ENCODE data around the gene CAVIN3. TPM values are rescaled to one million over a fixed set of nuclear protein-coding genes. Genes with fewer than 3 reads are reported as not detected.
"Not testable (repeated sequence)": the region's sequence is repeated elsewhere in the genome, so short reads cannot be mapped to it uniquely, and the experiment has no call there.

The CAVIN3 gene
- total RNA-seq, 1 donor from 2014 or later = 35.0 TPM

DNA sequence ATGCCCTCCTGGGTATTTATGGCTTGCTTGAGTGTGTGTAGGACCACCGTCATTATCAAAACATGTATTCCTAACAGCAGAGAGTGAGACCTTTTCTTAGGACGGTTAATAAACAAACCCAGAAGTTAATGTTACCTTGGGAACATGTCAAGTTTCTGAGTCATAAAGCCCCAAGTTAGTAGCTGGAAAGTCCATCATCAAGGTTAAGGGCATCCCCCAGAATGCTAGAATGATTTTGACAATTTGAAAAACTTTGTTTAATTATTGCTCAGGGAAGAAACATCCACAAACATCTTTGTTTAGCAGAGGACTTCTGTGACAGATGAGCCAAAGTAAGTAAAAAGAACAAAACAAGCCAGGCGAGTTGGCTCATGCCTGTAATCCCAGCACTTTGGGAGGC, 20.0 kb downstream of the CAVIN3 start:
- no peak for TF ChIP-seq CTCF (IDR thresholded peaks at IDR 0.05; ENCODE audit: insufficient read depth, low read length, severe bottlenecking)
- no peak overlapping the region for H3K4me3 ChIP-seq (ENCODE audit: low read depth, low read length)
- no peaks in the 10 kb centered on the region for H3K27me3 ChIP-seq (ENCODE audit: control insufficient read depth, insufficient read depth, low read length)
- FAIRE-seq = no peak
- no peaks in the 10 kb centered on the region for H3K36me3 ChIP-seq (ENCODE audit: control insufficient read depth, insufficient read depth, low read length)
- DNase-seq (ENCODE audit: low read depth) = no peak

- DNase-seq (ENCODE audit: low read depth) (peak; percentile 38), FAIRE-seq (no peak)
- peak; percentile 80 for TF ChIP-seq CTCF (IDR thresholded peaks at IDR 0.05; ENCODE audit: insufficient read depth, low read length, severe bottlenecking)
- H3K27me3 ChIP-seq (ENCODE audit: control insufficient read depth, insufficient read depth, low read length) = no peaks in the 10 kb centered on the region
- no peak overlapping the region for H3K4me3 ChIP-seq (ENCODE audit: low read depth, low read length)
- no peaks in the 10 kb centered on the region for H3K36me3 ChIP-seq (ENCODE audit: control insufficient read depth, insufficient read depth, low read length)
Observed at GRCh38 chr11:6298605-6299004, 21.7 kb downstream of the CAVIN3 start.

DNA sequence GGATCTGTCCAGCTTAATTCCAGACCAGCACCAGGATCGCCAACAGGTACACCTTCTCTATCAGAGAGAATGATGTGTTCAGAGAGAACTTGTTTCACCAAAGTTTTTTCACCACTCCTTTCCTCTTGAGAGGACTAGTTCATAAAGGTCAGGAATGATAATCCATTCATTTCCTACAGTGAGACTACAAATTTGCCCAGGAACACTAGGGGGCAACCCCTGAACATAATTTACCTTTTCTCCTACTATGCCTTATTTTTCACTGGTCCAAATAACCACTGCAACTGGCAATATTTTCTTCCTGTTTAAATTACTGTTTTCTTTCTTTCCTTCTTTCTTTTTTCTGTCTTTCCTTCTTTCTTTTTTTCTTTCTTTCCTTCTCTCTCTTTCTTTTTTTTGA, 22.5 kb downstream of the CAVIN3 start:
- FAIRE-seq (no peak), DNase-seq (ENCODE audit: low read depth) (peak; percentile 22)
- Histone ChIP-seq H3K4me3 (ENCODE audit: low read depth, low read length) (no peak overlapping the region), H3K36me3 (ENCODE audit: control insufficient read depth, insufficient read depth, low read length) (no peaks in the 10 kb centered on the region), H3K27me3 (ENCODE audit: control insufficient read depth, insufficient read depth, low read length) (no peaks in the 10 kb centered on the region)
- peak; percentile 35 for TF ChIP-seq CTCF (IDR thresholded peaks at IDR 0.05; ENCODE audit: insufficient read depth, low read length, severe bottlenecking)

DNA sequence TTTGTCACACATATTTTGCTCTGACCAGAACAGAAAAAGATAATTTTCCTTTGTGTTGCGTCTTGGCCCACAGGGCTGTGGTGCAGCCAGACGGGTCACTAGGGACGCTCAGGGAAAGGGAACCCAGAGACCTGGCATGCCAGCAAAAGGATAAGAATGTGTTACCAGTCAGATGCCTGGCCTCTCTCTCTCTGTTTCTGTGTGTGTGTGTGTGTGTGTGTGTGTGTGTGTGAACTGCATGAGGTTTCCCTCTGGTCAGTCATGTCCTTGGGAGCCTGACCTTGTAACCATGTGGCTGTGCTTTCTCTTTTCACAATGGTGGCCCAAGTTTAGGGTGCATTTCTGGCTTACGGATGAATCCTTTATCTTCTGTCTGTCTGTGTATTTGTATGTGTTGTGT, 35.3 kb downstream of the CAVIN3 start:
- Histone ChIP-seq H3K36me3 (ENCODE audit: control insufficient read depth, insufficient read depth, low read length) (no peaks in the 10 kb centered on the region), H3K4me3 (ENCODE audit: low read depth, low read length) (no peak overlapping the region), H3K27me3 (ENCODE audit: control insufficient read depth, insufficient read depth, low read length) (no peaks in the 10 kb centered on the region)
- DNase-seq (ENCODE audit: low read depth) (no peak), FAIRE-seq (no peak)
- TF ChIP-seq CTCF (IDR thresholded peaks at IDR 0.05; ENCODE audit: insufficient read depth, low read length, severe bottlenecking) = no peak

- FAIRE-seq (no peak), DNase-seq (ENCODE audit: low read depth) (no peak)
- TF ChIP-seq CTCF (IDR thresholded peaks at IDR 0.05; ENCODE audit: insufficient read depth, low read length, severe bottlenecking) = no peak
Observed at GRCh38 chr11:6284250-6284649, 36.1 kb downstream of the CAVIN3 start.

DNA sequence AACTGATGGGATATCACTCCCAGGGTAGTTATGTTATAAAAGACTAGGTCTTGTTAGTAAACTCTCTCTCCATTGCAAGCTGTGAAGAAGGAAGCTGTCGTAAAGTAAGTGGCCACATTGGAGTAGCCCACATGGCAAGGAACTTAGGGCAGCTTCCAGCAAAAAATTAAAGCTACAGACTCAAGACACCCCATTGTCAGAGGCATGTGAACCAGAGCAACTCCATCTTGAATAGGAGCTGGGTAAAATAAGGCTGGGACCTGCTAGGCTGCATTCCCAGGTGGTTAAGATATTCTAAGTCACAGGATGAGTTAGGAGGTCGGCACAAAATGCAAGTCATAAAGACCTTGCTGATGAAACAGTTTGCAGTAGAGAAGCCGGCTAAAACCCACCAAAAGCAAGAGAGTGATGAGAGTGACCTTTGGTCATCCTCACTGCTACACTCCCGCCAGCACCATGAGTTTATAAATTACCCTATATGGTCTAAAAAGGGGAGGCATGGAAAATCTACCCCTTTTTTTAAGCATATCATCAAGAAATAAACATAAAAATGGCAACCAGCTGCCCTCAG, 36.8 kb downstream of the CAVIN3 start:
- H3K27me3 ChIP-seq (ENCODE audit: control insufficient read depth, insufficient read depth, low read length) = no peaks in the 10 kb centered on the region
- no peak for TF ChIP-seq CTCF (IDR thresholded peaks at IDR 0.05; ENCODE audit: insufficient read depth, low read length, severe bottlenecking)
- H3K4me3 ChIP-seq (ENCODE audit: low read depth, low read length) = no peak overlapping the region
- FAIRE-seq (no peak), DNase-seq (ENCODE audit: low read depth) (no peak)
- no peaks in the 10 kb centered on the region for H3K36me3 ChIP-seq (ENCODE audit: control insufficient read depth, insufficient read depth, low read length)

More at GRCh38 chr11:6284250-6284649, 36.1 kb downstream of the CAVIN3 start:
- Histone ChIP-seq H3K4me3 (ENCODE audit: low read depth, low read length) (no peak overlapping the region), H3K27me3 (ENCODE audit: control insufficient read depth, insufficient read depth, low read length) (no peaks in the 10 kb centered on the region), H3K36me3 (ENCODE audit: control insufficient read depth, insufficient read depth, low read length) (no peaks in the 10 kb centered on the region)

GRCh38 chr11:6280809-6281208, 39.5 kb downstream of the CAVIN3 start:
- H3K36me3 ChIP-seq (ENCODE audit: control insufficient read depth, insufficient read depth, low read length); H3K4me3 ChIP-seq (ENCODE audit: low read depth, low read length); DNase-seq (ENCODE audit: low read depth); FAIRE-seq; H3K27me3 ChIP-seq (ENCODE audit: control insufficient read depth, insufficient read depth, low read length): not testable (repeated sequence)

Measured in bronchial epithelial cell (primary cell).